Measurements from ENCODE around the gene BDNF. TPM values are rescaled to one million over a fixed set of nuclear protein-coding genes. Genes with fewer than 3 reads are reported as not detected.

BDNF gene
- total and polyA plus RNA-seq, 2 donors (not counting 1 experiment from before 2014, with no cell fraction given) = not detected

GRCh38 chr11:27698872-27699241 is 1.4 kb downstream of the BDNF start:
- no peak overlapping the region for H3K27ac Mint-ChIP-seq
- no peaks in the 10 kb centered on the region for H3K9me3 Mint-ChIP-seq (ENCODE audit: insufficient read depth)
- peak overlapping the region; percentile 67 for H3K4me2 ChIP-seq (replicated peaks; ENCODE audit: low read depth, low read length, poor library complexity, severe bottlenecking)
- no peak overlapping the region for H3K4me3 ChIP-seq (ENCODE audit: control extremely low read depth in 1 of 5, extremely low read depth in 1 of 5, insufficient read depth in 1 of 5, low read depth in 2 of 5, low read length in 4 of 5)
- H3K27ac ChIP-seq (ENCODE audit: low read length in 2 of 2) = no peak overlapping the region
- peaks cover 29% of the 10 kb centered on the region for H3K4me1 Mint-ChIP-seq
- H3K9me3 ChIP-seq (ENCODE audit: control extremely low read depth in 1 of 3, control insufficient read depth in 2 of 3, insufficient read depth in 1 of 3, low read length in 2 of 3) = peaks cover 0 to 3% (median 1%) of the 10 kb centered on the region in 3 donors
- peak overlapping the region; percentile 46 for H2AFZ ChIP-seq (ENCODE audit: insufficient read depth, low read depth, low read length, poor library complexity, severe bottlenecking)
- peaks cover 1 to 58% (median 49%) of the 10 kb centered on the region in 4 experiments for H3K27me3 ChIP-seq (replicated peaks in 1 of 4; ENCODE audit: control extremely low read depth in 1 of 4, control insufficient read depth in 3 of 4, insufficient read depth in 4 of 4, low read length in 3 of 4)
- ChIA-PET CTCF (interaction anchor here (0.9 to 3.4 kb wide), 6 partner anchors 14 to 976 kb away, joined by 3 to 31 read pairs (median 6); no protein-coding TSS in a partner anchor), POLR2A (no interaction called here)
- intact Hi-C loops (cut with micrococcal nuclease) = loop anchor here (5.0 kb wide), 1 partner anchor 973 kb away; no protein-coding TSS in a partner anchor
- peak; percentile 61 for ATAC-seq (ENCODE audit: low read depth)
- DNase-seq = peak; percentile 61
- H3K79me2 ChIP-seq (ENCODE audit: control insufficient read depth, insufficient read depth, low read length) = no peaks in the 10 kb centered on the region
- peaks cover 30% of the 10 kb centered on the region in 2 donors for H3K4me1 ChIP-seq (ENCODE audit: control insufficient read depth in 2 of 2, insufficient read depth in 2 of 2, low read length in 2 of 2)
- peaks cover 67% of the 10 kb centered on the region for H3K27me3 Mint-ChIP-seq
- TF ChIP-seq EZH2 (IDR thresholded peaks at IDR 0.05; ENCODE audit: borderline replicate concordance, insufficient read depth, low read depth, low read length, poor library complexity, severe bottlenecking) = no peak
- peak; percentile 72 for TF ChIP-seq CTCF (IDR thresholded peaks at IDR 0.05)
- H4K20me1 ChIP-seq (ENCODE audit: control insufficient read depth, insufficient read depth, low read length, poor library complexity, severe bottlenecking) = no peaks in the 10 kb centered on the region
- 3% methylated on average over 18 of the region's 18 CpGs for WGBS (ENCODE audit: insufficient coverage)
- H3K9ac ChIP-seq (ENCODE audit: low read length) = no peak overlapping the region
- no peaks in the 10 kb centered on the region for H3K36me3 ChIP-seq (replicated peaks in 1 of 2; ENCODE audit: control extremely low read depth in 1 of 2, control insufficient read depth in 1 of 2, extremely low read depth in 1 of 2, insufficient read depth in 2 of 2, low read length in 1 of 2)
- peak overlapping the region; percentile 69 for H3K4me3 Mint-ChIP-seq

- intact Hi-C loops (cut with micrococcal nuclease) = loop anchor here (5.0 kb wide), 1 partner anchor 975 kb away; no protein-coding TSS in a partner anchor
- H3K27me3 ChIP-seq (replicated peaks in 1 of 4; ENCODE audit: control extremely low read depth in 1 of 4, control insufficient read depth in 3 of 4, insufficient read depth in 4 of 4, low read length in 3 of 4) = peaks cover 1 to 55% (median 45%) of the 10 kb centered on the region in 4 experiments
- no peak overlapping the region for H3K4me2 ChIP-seq (replicated peaks; ENCODE audit: low read depth, low read length, poor library complexity, severe bottlenecking)
- Mint-ChIP-seq H3K27ac (no peak overlapping the region), H3K27me3 (peaks cover 62% of the 10 kb centered on the region), H3K9me3 (ENCODE audit: insufficient read depth) (no peaks in the 10 kb centered on the region), H3K4me1 (peaks cover 29% of the 10 kb centered on the region), H3K4me3 (no peak overlapping the region)
- DNase-seq (no peak), ATAC-seq (ENCODE audit: low read depth) (no peak)
- CTCF ChIA-PET = interaction anchor here (1.0 kb wide), 1 partner anchor 19 kb away, joined by 3 read pairs; no protein-coding TSS in a partner anchor
- H3K4me1 ChIP-seq (ENCODE audit: control insufficient read depth in 2 of 2, insufficient read depth in 2 of 2, low read length in 2 of 2) = peaks cover 30% of the 10 kb centered on the region in 2 donors
- no peak overlapping the region for H3K9ac ChIP-seq (ENCODE audit: low read length)
- no peak overlapping the region for H2AFZ ChIP-seq (ENCODE audit: insufficient read depth, low read depth, low read length, poor library complexity, severe bottlenecking)
- H3K36me3 ChIP-seq (replicated peaks in 1 of 2; ENCODE audit: control extremely low read depth in 1 of 2, control insufficient read depth in 1 of 2, extremely low read depth in 1 of 2, insufficient read depth in 2 of 2, low read length in 1 of 2) = no peaks in the 10 kb centered on the region
- POLR2A ChIA-PET = no interaction called here
- H3K9me3 ChIP-seq (ENCODE audit: control extremely low read depth in 1 of 3, control insufficient read depth in 2 of 3, insufficient read depth in 1 of 3, low read length in 2 of 3) = peaks cover 0 to 3% (median 1%) of the 10 kb centered on the region in 3 donors
- H3K79me2 ChIP-seq (ENCODE audit: control insufficient read depth, insufficient read depth, low read length) = no peaks in the 10 kb centered on the region
- TF ChIP-seq CTCF (IDR thresholded peaks at IDR 0.05) = no peak
- no peak for TF ChIP-seq EZH2 (IDR thresholded peaks at IDR 0.05; ENCODE audit: borderline replicate concordance, insufficient read depth, low read depth, low read length, poor library complexity, severe bottlenecking)
- H3K27ac ChIP-seq (ENCODE audit: low read length in 2 of 2) = no peak overlapping the region
- no peaks in the 10 kb centered on the region for H4K20me1 ChIP-seq (ENCODE audit: control insufficient read depth, insufficient read depth, low read length, poor library complexity, severe bottlenecking)
- WGBS (ENCODE audit: insufficient coverage) = no CpG with 5 or more reads among the region's 2 CpGs
- no peak overlapping the region for H3K4me3 ChIP-seq (ENCODE audit: control extremely low read depth in 1 of 5, extremely low read depth in 1 of 5, insufficient read depth in 1 of 5, low read depth in 2 of 5, low read length in 4 of 5)
Measured at GRCh38 chr11:27697679-27698275, 2.5 kb downstream of the BDNF start.

Measured in B cell (primary cell).